AG09309 (cell line): Measurements from ENCODE around the gene GLIS2.
A peak's percentile ranks its signal among the peaks of the same experiment; 100 is the strongest.

Experiments used
- DNase-seq: peaks from one replicate; pipeline ENCODE4 v3.0.0-alpha.2; 2010; ENCODE audit warnings: low read depth
- H3K4me3 ChIP-seq: 2 replicates; pipeline ENCODE4 v1.5.1; 2011; ENCODE audit warnings: mild to moderate bottlenecking, low read depth, low read length, moderate library complexity; ENCODE audit not compliant: control insufficient read depth
- TF ChIP-seq, protein P1 (sequence below): IDR thresholded peaks from 2 replicates; pipeline ENCODE4 v1.5.1; 2011; ENCODE audit warnings: mild to moderate bottlenecking, low read depth, low read length, inconsistent platforms; ENCODE audit not compliant: insufficient read depth, control insufficient read depth; ENCODE audit errors: missing control alignments

The GLIS2 gene

DNA sequence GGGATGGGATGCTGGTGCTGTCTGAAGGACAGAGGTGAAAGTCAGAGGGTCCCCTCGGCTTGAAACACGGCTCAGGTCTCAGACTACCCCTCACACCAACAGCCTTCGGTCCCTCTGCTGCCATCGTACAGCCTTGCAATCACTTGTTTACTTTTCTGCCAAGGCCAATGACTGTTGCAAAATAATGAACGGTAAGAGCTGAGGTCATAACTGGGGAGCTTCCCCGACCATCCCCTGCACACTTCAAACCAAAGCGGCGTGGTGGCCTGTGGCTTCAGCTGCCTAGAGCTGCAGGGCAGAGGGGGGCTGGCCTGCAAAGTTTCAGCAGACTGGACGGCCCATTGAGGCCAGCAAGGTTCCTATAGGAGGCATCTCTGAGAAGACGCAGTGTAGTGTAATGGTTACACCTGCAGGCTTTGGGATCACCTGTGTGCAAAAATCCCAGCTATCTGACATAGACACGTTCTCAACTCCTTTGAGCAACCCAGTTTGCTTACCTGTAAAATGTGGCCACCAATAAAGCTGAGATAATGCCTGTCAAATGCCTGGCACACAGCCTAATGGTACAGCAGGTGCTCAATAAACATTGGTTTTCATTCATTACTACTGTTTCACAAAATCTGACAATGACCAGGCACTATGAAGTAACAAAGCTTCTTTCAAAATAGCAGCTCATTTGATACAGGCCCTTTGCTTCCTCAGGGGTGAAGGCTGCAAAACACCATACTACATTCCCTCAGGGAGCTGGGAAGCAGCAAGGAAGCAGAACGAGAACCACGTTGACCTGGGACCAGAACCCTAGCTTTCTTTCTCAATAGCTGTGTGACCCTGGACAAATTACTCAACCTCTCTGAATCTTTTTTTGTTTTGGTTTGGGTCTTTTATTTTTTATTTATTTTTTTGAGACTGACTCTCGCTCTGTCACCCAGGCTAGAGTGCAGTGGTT lies 30.2 kb downstream of the GLIS2 start:
- no peak for DNase-seq
- no peak overlapping the region for H3K4me3 ChIP-seq
- TF ChIP-seq, protein P1, sequence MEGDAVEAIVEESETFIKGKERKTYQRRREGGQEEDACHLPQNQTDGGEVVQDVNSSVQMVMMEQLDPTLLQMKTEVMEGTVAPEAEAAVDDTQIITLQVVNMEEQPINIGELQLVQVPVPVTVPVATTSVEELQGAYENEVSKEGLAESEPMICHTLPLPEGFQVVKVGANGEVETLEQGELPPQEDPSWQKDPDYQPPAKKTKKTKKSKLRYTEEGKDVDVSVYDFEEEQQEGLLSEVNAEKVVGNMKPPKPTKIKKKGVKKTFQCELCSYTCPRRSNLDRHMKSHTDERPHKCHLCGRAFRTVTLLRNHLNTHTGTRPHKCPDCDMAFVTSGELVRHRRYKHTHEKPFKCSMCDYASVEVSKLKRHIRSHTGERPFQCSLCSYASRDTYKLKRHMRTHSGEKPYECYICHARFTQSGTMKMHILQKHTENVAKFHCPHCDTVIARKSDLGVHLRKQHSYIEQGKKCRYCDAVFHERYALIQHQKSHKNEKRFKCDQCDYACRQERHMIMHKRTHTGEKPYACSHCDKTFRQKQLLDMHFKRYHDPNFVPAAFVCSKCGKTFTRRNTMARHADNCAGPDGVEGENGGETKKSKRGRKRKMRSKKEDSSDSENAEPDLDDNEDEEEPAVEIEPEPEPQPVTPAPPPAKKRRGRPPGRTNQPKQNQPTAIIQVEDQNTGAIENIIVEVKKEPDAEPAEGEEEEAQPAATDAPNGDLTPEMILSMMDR = no peak

DNA sequence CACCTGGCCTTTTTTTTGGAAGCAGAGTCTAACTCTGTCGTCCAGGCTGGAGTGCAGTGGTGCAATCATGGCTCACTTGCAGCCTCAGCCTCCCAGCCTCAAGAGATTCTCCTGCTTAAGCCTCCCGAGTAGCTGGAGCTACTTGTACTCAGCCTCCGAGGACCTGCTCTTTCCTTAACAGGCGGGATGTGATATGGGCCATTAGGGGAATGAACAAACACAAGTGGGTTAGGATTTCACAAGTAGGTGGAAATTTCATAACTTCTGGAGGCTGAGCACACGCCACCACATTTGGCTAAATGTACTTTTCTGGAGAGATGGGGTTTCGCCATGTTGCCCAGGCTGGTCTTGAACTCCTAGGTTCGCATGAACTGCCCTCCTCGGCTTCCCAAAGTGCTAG lies 31.1 kb downstream of the GLIS2 start:
- TF ChIP-seq, protein P1 = no peak
- no peak for DNase-seq
- no peak overlapping the region for H3K4me3 ChIP-seq

DNA sequence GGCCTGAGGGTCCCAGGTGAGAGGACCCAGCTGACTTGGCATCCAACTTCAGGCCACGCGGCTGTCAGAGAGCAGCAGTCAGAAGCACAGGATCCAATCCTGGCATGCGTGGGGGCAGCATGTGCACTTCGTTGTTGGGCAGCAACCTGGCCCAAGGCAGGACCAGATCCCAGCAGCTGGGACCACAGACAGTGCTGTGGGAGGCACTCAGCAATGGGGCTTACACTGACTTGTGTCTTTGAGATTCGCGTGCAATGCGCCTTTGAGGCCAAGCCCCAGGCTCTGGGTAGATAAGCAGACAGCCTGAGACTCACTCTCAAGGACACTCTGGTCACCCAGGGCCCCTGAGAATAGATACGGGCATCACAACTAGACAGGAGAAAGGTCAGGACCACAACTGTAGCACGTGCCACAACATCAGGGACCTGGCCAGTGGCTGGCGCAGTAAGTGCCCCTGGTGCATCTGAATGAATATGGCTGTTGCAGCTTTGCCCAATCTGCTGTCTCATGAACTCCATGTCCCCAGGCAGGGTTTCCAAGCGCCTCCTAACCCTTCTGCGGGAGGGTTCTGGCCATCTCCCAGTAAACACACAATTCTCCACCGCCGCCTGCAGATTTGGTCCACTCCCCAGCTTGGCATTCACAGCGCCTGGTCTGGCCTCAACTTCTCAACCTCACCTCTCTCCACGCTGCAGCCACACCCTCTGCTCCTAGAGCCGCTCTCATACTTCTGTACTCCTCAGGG lies 32.1 kb downstream of the GLIS2 start:
- TF ChIP-seq, protein P1 = no peak
- no peak overlapping the region for H3K4me3 ChIP-seq
- DNase-seq = no peak

DNA sequence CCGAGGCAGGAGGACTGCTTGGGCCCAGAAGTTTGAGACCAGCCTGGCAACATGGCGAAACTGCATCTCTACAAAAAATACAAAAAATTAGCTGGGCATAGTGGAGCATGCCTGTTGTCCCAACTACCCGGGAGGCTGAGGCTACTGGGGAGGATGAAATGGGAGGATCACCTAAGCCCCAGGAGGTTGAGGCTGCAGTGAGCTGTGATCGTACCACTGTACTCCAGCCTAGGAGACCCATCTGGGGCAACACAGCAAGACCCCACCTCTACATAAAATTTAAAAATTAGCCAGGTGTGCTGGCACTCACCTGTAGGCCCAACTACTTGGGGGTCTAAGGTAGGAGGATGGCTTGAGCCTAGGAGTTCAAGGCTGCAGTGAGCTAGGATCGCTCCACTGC lies 33.5 kb downstream of the GLIS2 start:
- TF ChIP-seq, protein P1 = no peak
- no peak for DNase-seq
- no peak overlapping the region for H3K4me3 ChIP-seq

DNA sequence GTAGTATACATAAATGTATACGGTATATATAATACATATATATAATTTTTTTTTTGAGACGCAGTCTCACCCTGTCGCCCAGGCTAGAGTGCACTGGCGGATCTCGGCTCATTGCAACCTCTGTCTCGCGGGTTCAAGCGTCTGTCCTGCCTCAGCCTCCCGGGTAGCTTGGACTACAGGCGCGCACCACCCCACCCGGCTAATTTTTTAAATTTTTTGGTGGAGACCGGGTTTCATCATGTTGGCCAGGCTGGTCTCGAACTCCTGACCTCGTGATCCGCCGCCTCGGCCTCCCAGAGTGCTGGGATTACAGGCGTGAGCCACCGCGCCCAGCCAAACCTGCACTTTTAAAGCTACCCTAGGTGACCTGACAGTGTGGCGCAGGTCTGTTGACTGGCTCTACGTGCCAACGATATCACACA lies 34.5 kb downstream of the GLIS2 start:
- no peak for DNase-seq
- peak overlapping the region; percentile 54 for H3K4me3 ChIP-seq
- TF ChIP-seq, protein P1 = no peak

DNA sequence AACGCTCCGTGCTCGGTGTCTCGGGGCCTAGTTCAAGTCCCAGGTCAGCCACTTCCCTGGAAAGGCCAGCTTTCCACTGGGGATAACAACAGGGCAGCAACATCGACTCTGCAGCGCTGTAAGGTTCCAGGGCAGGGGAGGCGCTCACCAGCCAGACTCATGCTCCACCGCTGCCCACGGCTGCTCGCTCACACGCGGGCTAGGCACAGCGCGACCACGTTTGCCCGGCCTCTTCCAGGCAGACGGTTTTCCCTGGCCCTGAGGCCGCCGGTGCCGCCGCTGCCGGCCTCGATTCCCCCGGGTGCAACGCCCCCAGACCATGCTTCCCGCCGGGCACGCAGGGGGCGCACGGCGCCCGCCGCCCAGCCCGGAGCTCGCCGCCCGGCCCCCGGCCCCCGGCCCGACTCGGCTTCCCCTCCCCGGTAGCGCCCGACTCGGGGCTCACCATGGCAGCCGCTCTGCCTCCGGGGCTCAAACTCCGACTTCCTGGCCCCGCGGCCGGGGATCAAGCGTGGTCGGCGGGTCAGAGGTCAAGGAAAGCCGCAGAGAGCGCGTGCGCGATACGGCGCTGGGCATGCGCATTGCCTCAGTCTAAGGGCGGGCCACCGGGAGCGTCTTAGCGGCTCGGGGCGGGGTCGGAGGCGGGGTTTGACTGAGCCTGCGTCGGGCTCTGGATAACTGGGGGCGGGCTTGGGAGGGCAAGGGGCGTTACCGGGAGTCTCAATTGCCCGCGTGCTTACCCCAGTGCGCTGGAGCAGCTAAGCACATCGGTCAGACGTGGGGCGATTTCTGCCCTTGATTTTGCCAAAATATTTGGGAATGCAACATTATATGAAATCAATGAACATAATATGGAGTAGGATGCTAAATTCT lies 35.2 kb downstream of the GLIS2 start, which contains the start of gene PAM16:
Gene PAM16 (minus strand): TSS at position 535 of the 873 bp plus-strand sequence. CDS start 87 bp downstream, at position 448.
- TF ChIP-seq, protein P1 = no peak
- H3K4me3 ChIP-seq = peak within 1 kb of the TSS; percentile 54
- no peak for DNase-seq
